Heart right ventricle (tissue), 16 donors: ENCODE data around the gene SCAMP2. TPM values are rescaled to one million over a fixed set of nuclear protein-coding genes. Genes with fewer than 3 reads are reported as not detected.

Experiments
- ATAC-seq, 8 donors: fragments of 200-7000 bp; cut with Tn5 transposase; one replicate each; pipeline ENCODE4 v1.9.1; 2020; ENCODE audit warnings: mild to moderate bottlenecking in 8 of 8, moderate library complexity in 8 of 8, moderate number of reproducible peaks in 1 of 8
- DNase-seq, 2 donors: peaks; one replicate each; pipeline ENCODE4 v3.0.0-alpha.2; 2020
- H3K27ac ChIP-seq, 10 donors: fragments of 200-600 bp; sonication (generic) in 2 of 10; one replicate each; pipeline versions ENCODE4 v1.5.0 to v1.8.0; 2020 to 2022; ENCODE audit warnings: mild to moderate bottlenecking in 3 of 10
- H3K27me3 ChIP-seq, 7 donors: fragments of 200-600 bp; one replicate each; pipeline ENCODE4 v1.8.0; 2021 to 2022; ENCODE audit warnings: mild to moderate bottlenecking in 2 of 7
- H3K36me3 ChIP-seq, 9 donors: fragments of 200-600 bp; sonication (generic) in 1 of 9; one replicate each; pipeline versions ENCODE4 v1.5.0 to v1.8.0; 2020 to 2022; ENCODE audit warnings: mild to moderate bottlenecking in 2 of 9
- H3K4me1 ChIP-seq, 9 donors: fragments of 200-600 bp; sonication (generic) in 1 of 9; one replicate each; pipeline versions ENCODE4 v1.5.0 to v1.8.0; 2020 to 2022; ENCODE audit warnings: mild to moderate bottlenecking in 4 of 9
- H3K4me3 ChIP-seq, 10 donors: fragments of 200-600 bp; sonication (generic) in 2 of 10; one replicate each; pipeline versions ENCODE4 v1.5.0 to v1.8.0; 2020 to 2022; ENCODE audit warnings: mild to moderate bottlenecking in 7 of 10, moderate library complexity in 2 of 10
- H3K9me3 ChIP-seq, 11 donors: fragments of 200-600 bp in 10 of 11; sonication (generic) in 2 of 11; one replicate each; pipeline versions ENCODE4 v1.5.0 to v1.8.0; 2013 to 2022; ENCODE audit warnings: mild to moderate bottlenecking in 2 of 11, control low read depth in 1 of 11, moderate library complexity in 1 of 11
- WGBS, 2 donors: extraction: QIAGEN DNeasy Blood & Tissue Kit; methylation state at CpG; one replicate each; pipeline ENCODE4 v1.1.7; 2013; ENCODE audit warnings: inconsistent platforms in 1 of 2; 5-methylcytosine and 5-hydroxymethylcytosine counted together
- intact Hi-C, 10 donors: fragments of 100-400 bp; cut with DNase I; formaldehyde crosslinking; loops; one replicate each; pipeline versions ENCODE4 v1.11.1 to v1.14.2; 2022
- polyA plus RNA-seq, 2 donors: library from polyadenylated mRNA; stranded (reverse); fragments of 200-250 nt; gene quantifications; one replicate each; pipeline ENCODE4 v1.2.3, GENCODE V29; 2013
- total RNA-seq, 10 donors: library from RNA; stranded (reverse); fragmentation: NEBNext Ultra II Directional in 3 of 10; extraction: Animal tissue kit (Norgen Biotek cat#: 25700) in 3 of 10; gene quantifications; one replicate each; pipeline versions ENCODE4 v1.2.1 to v1.2.4, GENCODE V29; 2021 to 2023
- TF ChIP-seq, protein P1 (sequence below), 9 donors: fragments of 200-600 bp; sonication (generic) in 2 of 9; IDR thresholded peaks; one replicate each; pipeline versions ENCODE4 v1.5.0 to v1.8.0; 2021 to 2022; ENCODE audit warnings: antibody characterized with exemption in 9 of 9, mild to moderate bottlenecking in 5 of 9, moderate library complexity in 1 of 9
- donor health status: Arrhythmogenic right ventricular cardiomyopathy.
- donor health status: ischemic (EF 13 %, LVEDD 7.1; RV severe dilation, severe dysfunction).
- donor health status: healthy with polysubstance abuse.
- donor health status: DM: no; HTN: yes; CAD: no.
- donor health status: DM: no; HTN: no; CAD: no.
- donor health status: ischemic (EF 25% LVEDD 6.9; RV normal size, moderate dysfunction).
- donor health status: ischemic (EF 25% LVEDD 5.7; RV mildly dilated, moderate dysfunction).
- donor health status: healthy.
- donor health status: DM: yes; HTN: yes; CAD: no.
- donor health status: Ischemic cardiomyopathy.
- donor health status: ischemic (EF 35%, LVEDD 5.7; RV mildly dilated, moderate dysfunction).
- donor health status: nonischemic (EF 11% LVEDD 7.7; RV severe dilation, severe dysfunction).
- donor health status: DM: yes; HTN: yes; CAD: no.
- donor health status: PGD.
- donor health status: ischemic (EF 29% LVEDD 5.4; RV normal size, mild dysfunction).
- donor health status: nonischemic (EF 23%, LVEDD 6.1; RV moderate dilation, normal function).

Gene SCAMP2
- total and polyA plus RNA-seq, 12 donors: 28.0 to 76.7 (median 39.1) TPM

DNA sequence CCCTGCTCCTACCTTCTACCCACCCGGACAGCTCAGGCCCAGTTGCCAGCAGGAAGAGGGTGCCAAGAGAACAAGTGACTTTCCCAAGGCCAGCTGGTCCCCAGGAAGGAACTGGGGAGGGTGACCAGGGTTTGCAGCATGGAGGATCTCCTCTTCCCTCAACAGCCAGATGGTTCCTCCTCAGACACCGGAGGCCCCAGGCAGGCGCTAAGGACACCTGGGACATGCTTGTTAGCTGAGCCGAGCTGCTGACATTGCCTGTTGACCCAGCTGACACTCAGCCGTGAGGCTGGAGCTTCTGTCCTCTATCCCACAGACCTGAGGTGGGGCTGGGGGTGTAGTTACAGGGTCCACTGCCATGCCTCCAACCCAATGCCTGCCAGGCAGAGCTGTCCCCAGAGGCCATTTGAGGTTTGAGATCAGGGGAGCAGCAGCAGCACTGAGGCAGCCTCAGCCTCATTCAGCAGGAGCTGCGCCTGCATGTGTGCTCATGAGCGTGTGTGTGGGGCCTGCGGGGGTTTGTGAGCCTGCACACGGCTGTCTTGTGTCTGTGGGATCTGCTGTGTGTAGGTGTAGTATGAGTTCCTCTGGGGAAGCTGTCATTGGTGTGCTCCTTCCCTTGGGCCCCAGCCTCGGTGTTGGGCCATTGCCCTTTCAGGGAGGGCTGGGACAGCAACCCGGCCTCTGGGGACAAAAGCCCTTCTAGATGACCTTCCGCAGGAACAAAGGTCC lies 39.6 kb downstream of the SCAMP2 start:
- 73 to 81% methylated on average over 12 of the region's 12 CpGs for WGBS, 2 donors
- DNase-seq (no peak), ATAC-seq (no peak)
- Histone ChIP-seq H3K9me3 (no peaks in the 10 kb centered on the region), H3K4me1 (peaks cover 0 to 20% (median 8%) of the 10 kb centered on the region in 9 donors), H3K36me3 (peaks cover 0 to 30% (median 5%) of the 10 kb centered on the region in 9 donors), H3K27me3 (peaks cover 0 to 6% (median 3%) of the 10 kb centered on the region in 7 donors), H3K27ac (no peak overlapping the region), H3K4me3 (no peak overlapping the region)
- intact Hi-C loops: loop anchor here in 3 of 10 donors (2.0 to 10.0 kb wide), 3 partner anchors 53 to 61 kb away; no protein-coding TSS in a partner anchor
- TF ChIP-seq, protein P1, sequence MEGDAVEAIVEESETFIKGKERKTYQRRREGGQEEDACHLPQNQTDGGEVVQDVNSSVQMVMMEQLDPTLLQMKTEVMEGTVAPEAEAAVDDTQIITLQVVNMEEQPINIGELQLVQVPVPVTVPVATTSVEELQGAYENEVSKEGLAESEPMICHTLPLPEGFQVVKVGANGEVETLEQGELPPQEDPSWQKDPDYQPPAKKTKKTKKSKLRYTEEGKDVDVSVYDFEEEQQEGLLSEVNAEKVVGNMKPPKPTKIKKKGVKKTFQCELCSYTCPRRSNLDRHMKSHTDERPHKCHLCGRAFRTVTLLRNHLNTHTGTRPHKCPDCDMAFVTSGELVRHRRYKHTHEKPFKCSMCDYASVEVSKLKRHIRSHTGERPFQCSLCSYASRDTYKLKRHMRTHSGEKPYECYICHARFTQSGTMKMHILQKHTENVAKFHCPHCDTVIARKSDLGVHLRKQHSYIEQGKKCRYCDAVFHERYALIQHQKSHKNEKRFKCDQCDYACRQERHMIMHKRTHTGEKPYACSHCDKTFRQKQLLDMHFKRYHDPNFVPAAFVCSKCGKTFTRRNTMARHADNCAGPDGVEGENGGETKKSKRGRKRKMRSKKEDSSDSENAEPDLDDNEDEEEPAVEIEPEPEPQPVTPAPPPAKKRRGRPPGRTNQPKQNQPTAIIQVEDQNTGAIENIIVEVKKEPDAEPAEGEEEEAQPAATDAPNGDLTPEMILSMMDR (IDR thresholded peaks at IDR 0.05): no peak

DNA sequence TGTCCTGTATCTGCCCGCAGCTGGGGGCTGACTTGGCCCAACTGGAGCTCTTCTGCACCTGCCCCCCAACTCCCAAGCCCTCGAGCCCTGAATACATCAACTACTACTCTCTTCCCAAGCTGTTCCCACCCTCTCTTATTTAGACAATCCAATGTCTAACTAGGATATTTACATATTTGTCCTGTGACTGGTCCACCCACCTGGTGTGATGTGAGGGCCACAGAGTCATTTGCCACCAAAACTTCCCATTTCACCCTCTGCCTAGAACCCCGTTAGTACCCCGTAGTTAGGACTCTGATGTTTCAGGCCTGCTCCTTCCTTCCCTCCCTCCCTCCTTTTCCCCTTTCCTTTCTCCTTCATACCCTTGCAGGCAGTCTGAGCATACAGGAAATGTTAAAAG lies 40.3 kb downstream of the SCAMP2 start:
- no peak for DNase-seq
- no peak overlapping the region for H3K4me3 ChIP-seq
- ATAC-seq: no peak
- intact Hi-C loops: loop anchor here in 2 of 10 donors (5.0 to 10.0 kb wide), 2 partner anchors 58 to 61 kb away; no protein-coding TSS in a partner anchor
- 73% methylated on average over 4 of the region's 4 CpGs for WGBS, 2 donors
- peaks cover 0 to 13% (median 10%) of the 10 kb centered on the region in 7 donors for H3K27me3 ChIP-seq
- TF ChIP-seq, protein P1 (IDR thresholded peaks at IDR 0.05): no peak
- no peak overlapping the region for H3K27ac ChIP-seq
- H3K36me3 ChIP-seq: peaks cover 0 to 23% (median 0%) of the 10 kb centered on the region in 9 donors
- H3K9me3 ChIP-seq: no peaks in the 10 kb centered on the region
- peaks cover 0 to 20% (median 8%) of the 10 kb centered on the region in 9 donors for H3K4me1 ChIP-seq

DNA sequence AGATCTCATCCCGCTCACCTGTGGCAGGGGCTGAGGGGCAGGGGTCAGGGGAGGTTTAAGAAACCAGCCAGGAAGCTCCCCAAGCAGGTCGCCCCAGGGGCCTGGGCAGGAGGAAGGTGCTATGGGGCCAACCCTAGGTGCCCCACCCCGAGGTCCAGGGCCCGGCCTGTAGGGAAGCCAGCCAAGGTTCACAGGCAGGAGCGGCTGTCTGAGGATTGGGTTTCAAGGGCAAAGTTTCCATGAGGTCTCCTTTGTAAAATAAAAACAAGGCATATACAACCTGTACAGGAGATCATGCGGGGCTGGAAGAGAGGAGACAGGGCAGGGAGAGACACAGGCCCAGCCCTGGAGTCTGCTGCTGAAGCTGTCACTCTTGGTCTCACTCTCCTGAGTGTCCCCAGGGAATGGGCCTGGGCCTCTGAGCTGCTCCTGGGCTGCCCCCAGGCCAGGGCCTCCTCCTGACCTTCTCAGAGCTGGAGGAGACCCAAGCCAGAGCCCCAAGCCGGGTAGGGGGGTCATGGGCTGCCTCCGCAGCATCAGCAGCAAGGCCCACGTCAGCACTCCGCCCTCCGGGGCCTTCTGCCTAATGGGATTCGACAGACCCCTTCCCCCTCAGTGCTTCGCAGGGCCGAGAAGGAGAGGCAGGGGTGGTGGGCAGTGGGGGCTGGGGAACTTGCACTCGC lies 41.2 kb downstream of the SCAMP2 start:
- Histone ChIP-seq H3K4me3 (no peak overlapping the region), H3K27me3 (peaks cover 0 to 22% (median 18%) of the 10 kb centered on the region in 7 donors), H3K9me3 (no peaks in the 10 kb centered on the region), H3K27ac (peak overlapping the region in 7 of 10 donors; percentile 23 to 71 (median 46)), H3K36me3 (peaks cover 0 to 17% (median 0%) of the 10 kb centered on the region in 9 donors), H3K4me1 (peaks cover 0 to 20% (median 8%) of the 10 kb centered on the region in 9 donors)
- TF ChIP-seq, protein P1 (IDR thresholded peaks at IDR 0.05): no peak
- DNase-seq: no peak
- WGBS, 2 donors: 62 to 63% methylated on average over 15 of the region's 15 CpGs
- intact Hi-C loops: loop anchor here in 2 of 10 donors (5.0 to 10.0 kb wide), 2 partner anchors 57 to 60 kb away; no protein-coding TSS in a partner anchor
- peak in 2 of 8 donors; percentile 8 to 22 for ATAC-seq

GRCh38 chr15:74830868-74831267 lies 42.3 kb downstream of the SCAMP2 start:
- DNase-seq: peak; percentile 52 to 59
- ATAC-seq: peak; percentile 50 to 88 (median 76)
- H3K36me3 ChIP-seq: peaks cover 0 to 6% (median 0%) of the 10 kb centered on the region in 9 donors
- TF ChIP-seq, protein P1 (IDR thresholded peaks at IDR 0.05): no peak
- peaks cover 0 to 23% (median 8%) of the 10 kb centered on the region in 9 donors for H3K4me1 ChIP-seq
- H3K27ac ChIP-seq: peak overlapping the region in 8 of 10 donors; percentile 23 to 71 (median 54)
- no peaks in the 10 kb centered on the region for H3K9me3 ChIP-seq
- H3K4me3 ChIP-seq: no peak overlapping the region
- 41 to 64% methylated on average over 5 of the region's 5 CpGs for WGBS, 2 donors
- intact Hi-C loops: loop anchor here in 2 of 10 donors (5.0 to 10.0 kb wide), 2 partner anchors 56 to 59 kb away; no protein-coding TSS in a partner anchor
- H3K27me3 ChIP-seq: peaks cover 0 to 29% (median 25%) of the 10 kb centered on the region in 7 donors
